Measurements from ENCODE around the gene RNF25. TPM values are rescaled to one million over a fixed set of nuclear protein-coding genes. Genes with fewer than 3 reads are reported as not detected.
A peak's percentile ranks its signal among the peaks of the same experiment; 100 is the strongest.

The RNF25 gene, protein sequence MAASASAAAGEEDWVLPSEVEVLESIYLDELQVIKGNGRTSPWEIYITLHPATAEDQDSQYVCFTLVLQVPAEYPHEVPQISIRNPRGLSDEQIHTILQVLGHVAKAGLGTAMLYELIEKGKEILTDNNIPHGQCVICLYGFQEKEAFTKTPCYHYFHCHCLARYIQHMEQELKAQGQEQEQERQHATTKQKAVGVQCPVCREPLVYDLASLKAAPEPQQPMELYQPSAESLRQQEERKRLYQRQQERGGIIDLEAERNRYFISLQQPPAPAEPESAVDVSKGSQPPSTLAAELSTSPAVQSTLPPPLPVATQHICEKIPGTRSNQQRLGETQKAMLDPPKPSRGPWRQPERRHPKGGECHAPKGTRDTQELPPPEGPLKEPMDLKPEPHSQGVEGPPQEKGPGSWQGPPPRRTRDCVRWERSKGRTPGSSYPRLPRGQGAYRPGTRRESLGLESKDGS
- 18.1 TPM for total RNA-seq

DNA sequence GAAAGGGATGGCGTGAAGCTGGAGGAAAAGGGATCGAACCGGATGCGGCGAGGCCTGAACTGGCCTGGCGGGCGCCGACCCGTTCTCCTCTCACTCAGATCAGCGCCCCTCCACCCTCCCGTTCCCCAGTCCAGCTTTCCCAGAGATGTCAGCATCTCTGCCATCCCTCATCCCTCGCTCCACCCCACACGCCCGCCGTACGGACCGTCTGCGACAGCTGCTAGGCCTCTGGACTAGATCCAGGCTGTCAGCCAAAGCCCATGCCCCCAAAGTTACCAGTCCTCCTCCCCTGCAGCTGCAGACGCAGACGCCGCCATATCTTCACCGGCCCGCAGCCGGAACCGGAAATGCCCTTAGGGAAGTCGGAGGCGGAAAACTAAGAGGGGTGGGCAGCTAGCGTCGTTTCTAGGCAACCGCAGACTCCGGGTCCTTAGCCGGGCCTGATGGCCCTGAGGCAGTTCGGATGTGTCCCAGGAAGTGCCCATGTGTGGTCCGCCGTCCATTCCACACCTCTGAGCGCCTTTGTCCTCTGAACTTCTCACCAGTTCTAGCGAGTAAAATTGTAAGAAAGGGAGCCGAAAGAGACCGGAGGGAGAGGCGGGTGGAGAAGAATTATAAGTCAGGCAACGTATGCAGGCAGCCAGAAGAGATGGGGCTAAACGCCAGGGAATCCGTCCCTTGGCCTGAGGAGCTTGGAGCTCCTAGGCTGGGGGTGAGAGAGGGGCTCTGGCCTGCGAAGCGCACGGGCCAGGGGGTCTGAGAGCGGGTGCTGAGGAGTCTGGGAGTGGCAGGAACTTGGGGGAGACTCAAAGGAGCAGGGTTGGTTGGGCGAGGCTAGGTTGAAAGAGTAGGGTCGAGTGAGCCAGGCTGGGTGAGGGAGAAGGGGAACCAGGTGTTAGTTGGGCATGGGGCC lies at the start of gene RNF25, which contains the start of gene STK36:
TSS of gene RNF25 (minus strand) at position 349 of the 913 bp plus-strand sequence. CDS start at position 317, 32 bp downstream.
TSS of gene STK36 (plus strand) at position 433 of the 913 bp plus-strand sequence. CDS start 744 bp downstream, outside the sequence.
- DNase-seq = peak; percentile 89

DNA sequence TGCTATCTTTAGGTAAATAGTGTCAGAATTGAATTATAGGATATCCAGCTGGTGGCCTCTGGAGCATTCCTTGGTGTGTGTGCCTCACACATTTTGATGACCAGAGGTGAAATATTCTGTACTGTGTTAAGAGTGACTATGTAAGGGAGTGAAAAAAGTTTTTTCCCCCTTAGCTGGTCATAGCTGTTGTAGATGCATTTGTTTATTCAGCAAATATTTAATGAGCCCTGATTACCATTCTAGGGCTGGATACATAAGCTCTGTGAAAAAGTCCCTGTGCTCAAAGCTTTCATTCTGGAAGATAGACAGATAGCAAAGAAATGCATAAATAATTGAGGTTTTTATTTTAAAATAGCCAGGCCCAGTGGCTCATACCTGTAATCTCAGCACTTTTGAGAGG lies 49.7 kb upstream of the RNF25 start:
- DNase-seq = no peak

DNA sequence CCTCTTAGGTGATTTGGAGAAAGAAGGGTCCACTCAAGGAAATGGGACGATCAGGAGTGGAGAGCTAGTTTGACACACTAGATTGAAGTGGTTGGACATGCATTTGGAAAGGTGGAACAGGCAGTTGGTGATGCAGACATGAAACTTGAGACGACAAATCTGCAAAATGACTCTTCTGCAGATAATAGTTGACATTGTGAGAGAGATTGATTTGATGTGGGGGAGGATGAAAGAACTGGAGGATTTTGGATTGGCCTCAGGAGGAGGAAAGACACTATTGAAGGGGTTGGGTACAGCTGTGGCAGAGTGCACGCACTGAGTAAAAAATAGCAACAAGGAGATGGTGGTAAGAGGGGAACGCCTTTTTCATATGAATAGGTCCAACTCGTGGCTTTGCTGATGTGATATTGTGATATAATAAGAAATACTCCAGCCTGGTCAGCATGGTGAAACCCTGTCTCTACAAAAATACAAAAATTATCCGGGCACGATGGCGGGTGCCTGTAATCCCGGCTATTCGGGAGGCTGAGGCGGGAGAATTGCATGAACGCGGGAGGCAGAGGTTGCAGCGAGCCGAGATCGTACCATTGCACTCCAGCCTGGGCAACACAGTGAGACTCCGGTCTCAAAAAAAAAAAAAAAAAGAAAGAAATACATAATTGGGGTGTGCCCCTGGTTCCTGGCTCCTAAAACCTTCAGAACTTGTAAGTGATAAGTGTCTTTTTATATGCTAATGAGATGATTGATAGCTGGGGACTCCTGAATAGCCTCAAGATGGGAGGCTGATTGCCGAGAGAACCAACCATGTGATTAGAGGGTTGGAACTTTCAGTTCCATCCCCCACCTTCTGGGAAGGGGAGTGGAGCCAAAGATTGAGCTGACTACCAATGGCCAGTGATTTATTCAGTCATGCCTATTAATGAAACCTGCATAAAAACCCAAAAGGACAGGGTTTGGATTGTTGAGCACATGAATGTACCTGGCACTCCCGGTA lies 48.5 kb upstream of the RNF25 start:
- no peak for DNase-seq

DNA sequence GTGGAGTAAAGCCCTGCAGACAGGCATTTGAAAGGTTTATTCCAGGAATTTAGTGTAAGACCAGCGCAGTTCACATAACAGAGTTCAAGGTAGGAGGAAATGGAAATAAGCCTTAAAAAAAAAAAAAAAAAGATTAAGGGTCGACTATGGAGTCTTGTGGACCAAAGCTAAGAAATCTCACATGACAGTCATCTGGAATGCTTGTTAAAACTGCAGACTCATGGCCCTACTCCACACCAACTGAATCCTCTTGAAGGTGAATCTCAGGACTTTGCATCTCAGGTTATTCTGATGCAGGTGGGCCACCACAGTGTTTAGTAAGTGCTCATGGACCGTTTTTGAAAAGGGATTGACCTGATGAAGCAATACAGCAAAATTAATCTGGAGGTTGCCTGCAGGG lies 47.7 kb upstream of the RNF25 start:
- DNase-seq = no peak

DNA sequence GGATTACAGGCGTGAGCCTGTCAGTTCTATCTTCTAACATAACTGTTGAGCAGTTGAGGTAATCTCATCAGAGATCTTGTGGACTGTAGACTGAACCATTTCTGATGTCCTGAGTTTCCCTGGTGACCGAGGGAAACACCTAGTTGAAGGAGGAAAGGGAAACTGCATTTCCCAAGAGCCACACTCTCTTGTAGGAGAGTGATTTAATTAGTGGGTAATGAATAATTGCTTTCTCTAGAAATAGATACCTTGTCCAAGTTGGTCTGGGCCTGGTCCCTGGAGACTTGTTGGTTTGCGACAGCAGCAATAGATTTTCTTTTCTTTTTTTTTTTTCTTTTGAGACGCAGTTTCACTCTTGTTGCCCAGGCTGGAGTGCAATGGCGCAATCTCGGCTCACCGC lies 46.3 kb upstream of the RNF25 start:
- no peak for DNase-seq

DNA sequence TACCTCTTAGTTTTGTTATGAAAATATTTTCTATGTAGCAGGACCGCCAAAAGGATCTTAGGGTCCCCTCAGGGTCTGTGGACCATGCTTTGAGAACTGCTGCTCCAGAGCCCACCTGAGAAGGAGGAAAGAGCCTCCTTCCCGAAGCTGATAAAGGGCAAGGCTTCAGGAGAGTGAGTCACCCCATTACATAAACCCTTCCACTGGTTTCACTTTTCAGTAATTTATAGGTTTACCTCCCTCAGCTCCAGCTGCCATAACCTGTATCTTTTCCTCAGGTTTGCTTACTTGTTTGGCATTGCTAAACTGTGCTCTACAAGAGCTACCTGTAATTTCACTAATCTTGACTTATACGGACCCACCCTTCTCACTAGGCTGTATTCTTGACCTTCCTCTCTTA lies 45.5 kb upstream of the RNF25 start:
- DNase-seq = no peak

DNA sequence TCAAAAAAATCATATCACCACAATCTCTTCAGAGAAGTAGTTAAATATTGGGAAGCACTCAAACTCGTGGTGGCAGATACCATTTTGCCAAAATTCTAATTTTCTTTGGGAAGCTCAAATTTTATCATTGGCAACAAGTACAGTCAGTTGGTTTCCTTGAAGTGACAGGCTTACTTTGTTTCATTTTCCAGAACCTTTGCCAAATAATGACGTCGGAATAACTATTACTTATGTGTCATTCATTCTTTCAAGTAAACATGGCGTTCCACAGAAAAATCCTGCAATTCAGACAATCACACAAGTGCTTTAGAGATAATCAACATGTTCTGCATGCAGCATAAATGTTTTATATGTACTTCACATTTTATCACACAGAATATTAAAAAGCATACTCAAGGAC lies 44.3 kb upstream of the RNF25 start:
- DNase-seq = no peak

DNA sequence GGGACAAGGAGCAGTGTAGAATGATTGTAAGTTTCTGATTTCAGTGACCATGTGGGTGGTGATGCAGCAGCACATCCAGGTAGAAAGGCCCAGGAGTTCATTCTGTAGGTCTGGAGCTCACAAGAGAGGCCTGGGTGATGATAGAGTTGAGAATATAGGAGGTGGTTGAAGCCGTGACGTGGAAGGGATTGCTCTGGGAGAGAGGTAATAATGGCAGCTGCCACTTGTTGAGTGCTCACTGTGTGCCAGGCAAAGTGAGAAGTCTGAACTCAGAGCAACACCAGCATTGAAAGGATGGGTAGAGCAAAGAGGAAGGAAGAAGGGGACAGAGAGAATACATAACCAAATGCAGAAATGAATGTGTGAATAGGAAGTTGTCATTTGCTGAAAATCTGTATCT lies 42.1 kb upstream of the RNF25 start:
- DNase-seq = no peak

DNA sequence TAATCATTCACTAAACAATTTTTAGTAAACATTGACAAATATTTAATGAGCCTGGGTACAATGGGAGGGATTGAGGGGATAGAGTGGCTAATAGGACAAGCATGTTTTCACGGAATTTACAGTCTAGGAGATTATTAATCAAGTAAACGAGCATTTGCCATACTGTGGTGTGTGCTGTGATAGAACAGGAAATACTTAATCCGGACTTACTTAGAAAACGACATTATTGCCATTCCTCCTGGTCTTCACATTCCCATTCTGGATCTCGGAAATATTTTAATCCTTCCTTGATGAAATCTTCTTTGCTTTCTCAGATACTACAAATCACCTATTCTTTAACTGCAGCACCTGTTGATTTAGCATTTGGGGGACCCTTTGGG lies 39.7 kb upstream of the RNF25 start:
- no peak for DNase-seq

DNA sequence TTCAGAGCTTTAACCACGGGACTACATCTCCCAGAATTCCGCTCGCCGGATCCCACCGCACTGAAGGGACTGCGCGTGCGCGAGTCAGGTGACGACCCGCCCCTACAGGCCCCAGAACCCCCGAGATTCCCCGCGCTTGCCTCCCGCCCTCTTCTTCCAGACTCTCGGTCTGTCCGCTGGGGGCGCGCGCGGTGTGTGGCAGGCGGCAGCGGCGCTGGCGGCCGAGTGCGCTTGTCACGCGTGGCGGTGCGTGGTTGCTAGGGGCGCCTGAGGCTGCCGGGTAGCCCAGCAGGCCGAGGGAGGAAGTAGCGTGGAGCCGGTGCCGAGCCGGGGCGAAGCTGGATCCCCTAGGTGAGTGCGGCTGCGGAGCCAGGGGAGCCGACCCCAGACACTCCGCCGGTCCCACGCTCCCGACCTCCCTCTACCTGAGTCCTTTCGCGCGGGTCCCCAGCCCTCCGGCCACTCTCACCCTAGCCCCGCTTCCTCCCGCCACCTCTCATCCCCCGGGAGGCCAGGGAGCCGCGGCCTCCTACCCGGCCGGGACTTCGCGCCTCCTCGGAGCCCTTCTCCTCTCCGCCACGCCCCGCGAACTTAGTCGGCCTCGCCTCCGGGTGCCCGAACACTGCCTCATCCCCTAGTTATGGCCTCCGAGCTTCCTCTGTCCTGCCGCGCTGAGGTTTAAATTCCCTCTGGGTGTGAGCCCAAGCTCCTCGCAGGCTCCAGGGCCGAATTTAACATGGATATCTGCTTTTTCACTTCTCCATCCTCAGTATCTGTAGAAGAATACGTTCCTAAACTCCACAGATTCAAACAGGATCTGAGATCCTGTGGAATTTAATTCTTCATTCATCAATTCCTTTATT lies 39.1 kb upstream of the RNF25 start, which contains the start of gene TTLL4:
TSS of gene TTLL4 (plus strand) at position 149 of the 863 bp plus-strand sequence. CDS start 26,842 bp downstream, outside the sequence.
- DNase-seq = peak; percentile 97

DNA sequence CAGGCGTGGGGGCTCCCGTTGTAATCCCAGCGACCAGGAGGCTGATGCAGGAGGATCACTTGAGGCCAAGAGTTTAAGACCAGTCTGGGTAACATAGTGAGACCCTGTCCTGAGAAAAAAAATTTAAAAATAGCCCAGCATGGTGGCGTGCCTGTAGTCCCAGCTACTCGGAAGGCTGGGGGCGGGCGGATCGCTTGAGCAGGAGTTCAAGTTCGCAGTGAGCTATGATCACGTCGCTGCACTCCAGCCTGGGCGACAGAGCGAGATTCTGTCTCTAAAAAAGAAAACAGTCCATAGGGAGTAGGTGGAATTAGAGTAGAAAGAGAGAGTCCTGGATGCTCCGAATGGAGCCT lies 38.5 kb upstream of the RNF25 start:
- no peak for DNase-seq

DNA sequence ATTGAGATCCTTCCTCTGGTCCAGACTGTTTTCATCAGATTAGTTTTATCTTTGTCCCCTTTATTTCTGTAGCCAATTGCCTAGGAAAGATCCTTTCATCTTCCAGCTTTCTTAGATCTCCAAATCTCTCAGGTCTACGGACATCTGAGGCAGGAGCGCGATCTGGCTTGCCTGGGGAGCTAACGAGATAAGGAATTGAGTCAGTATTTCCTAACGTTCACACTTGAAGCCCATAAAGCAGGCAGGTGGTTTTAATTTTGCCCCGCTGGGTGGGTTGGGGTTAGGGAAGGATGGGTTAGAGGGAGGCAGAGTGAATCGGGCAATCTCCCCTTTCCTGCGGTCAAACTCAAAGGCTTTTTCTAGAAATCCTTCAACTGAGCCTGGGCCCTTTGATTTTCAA lies 38.1 kb upstream of the RNF25 start:
- no peak for DNase-seq

DNA sequence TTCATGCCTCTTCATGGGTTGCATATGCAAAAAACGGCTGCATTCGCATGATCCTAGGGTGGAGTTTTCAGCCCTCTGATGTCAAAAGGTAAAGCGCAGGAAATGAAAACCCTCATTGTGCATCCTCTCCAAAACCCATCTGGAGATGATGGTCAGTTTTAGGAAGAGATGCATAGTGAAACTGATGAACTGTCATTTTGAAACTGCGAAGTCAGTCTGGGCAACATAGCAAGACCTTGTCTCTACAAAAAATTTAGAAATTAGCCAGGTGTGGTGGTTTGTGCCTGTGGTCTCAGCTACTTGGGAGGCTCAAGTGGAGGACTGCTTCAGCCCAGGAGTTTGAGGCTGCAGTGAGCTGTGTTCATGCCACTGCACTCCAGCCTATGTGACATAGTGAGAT lies 36.3 kb upstream of the RNF25 start:
- no peak for DNase-seq

DNA sequence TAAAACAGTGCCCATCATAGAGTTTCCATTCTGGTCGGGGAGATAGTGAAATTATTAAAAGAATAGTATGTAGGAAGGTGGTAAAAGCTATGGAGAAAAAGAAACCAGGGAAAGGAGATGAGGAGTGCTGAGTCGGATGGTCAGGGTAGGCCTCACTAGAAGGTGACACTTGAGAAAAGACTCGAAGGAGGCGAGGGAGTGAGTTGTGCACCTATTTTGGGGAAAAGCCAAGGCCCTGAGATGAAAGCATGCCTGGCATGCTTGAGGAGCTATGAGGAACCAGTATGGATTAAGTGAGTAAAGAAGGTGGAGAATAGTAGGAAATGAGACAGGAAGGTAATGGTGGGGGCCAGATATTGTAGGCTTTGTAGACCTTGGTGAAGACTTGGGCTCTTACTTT lies 31.5 kb upstream of the RNF25 start:
- no peak for DNase-seq

DNA sequence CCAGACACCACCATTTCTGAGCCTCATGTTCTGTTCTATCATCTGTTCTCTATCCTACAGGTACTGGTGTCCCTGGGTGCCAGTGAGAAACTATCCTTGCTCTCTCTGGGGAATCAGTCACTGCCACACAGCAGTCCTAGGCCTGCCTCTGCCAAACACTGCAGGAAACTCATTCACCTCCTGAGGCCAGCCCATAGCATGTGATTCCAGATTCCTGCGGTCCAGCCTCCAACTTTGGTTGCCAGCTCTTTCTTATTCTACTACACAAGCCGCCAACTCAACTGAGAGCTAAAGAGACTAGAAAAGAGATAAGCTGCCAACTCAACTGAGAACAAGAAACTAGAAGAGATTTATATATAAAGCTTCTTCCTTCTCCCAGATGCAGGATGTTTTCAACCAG lies 30.0 kb upstream of the RNF25 start:
- DNase-seq = no peak

DNA sequence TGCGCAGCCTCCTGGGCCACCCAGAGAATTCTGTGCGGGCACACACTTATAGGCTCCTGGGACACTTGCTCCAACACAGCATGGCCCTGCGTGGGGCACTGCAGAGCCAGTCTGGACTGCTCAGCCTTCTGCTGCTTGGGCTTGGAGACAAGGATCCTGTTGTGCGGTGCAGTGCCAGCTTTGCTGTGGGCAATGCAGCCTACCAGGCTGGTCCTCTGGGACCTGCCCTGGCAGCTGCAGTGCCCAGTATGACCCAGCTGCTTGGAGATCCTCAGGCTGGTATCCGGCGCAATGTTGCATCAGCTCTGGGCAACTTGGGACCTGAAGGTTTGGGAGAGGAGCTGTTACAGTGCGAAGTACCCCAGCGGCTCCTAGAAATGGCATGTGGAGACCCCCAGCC lies 27.1 kb upstream of the RNF25 start:
- no peak for DNase-seq

DNA sequence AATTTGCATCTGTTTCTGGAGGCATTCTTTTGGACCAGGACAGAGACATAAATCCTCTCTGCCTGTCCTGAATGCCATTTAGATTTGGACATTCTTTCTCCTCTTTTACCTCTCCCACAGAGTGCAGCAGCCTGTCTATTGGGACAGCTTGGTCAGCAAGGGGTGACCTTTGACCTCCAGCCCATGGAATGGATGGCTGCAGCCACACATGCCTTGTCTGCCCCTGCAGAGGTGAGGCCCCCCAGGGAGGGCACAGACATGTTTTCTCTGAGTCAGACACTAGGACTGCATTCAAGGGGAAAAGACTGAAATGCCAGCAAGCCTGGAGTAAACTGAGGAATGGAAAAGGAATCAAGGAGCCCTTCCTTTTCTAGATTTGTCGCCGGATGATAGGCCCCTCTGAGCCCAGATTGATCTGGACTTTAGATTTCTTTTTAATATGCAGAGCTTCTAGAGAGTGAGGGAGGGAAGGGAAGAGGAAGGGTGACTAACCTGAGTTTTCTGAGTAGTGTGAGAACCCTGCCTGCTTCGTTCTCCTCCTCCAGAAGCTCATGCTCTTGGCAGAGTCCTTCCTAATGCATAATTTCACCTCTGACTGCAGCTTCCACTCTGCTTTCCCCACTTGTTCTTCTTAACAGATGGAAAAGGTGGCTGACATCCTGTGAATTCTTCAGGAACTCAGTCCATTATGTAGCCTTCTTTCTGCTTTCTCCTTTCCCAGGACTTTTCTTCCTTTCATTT lies 22.8 kb upstream of the RNF25 start:
- no peak for DNase-seq

DNA sequence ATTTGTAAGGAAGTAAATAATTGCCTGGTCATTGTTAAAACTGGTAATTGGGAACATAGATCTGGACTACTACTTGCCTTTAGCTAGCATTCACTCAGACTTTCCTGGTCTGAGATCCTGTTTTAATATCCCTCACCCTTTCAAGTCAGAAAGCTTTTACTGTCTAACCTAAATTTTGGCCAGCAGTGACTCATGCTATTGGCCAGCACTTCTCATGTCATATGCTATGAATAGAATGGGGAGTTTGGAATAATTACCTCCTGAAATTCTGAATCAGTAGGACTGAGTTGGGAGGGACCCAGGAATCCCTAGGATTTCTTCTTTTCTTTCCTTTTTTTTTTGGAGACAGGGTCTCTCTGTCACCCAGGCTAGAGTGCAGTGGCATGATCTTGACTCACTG lies 19.4 kb upstream of the RNF25 start:
- no peak for DNase-seq

DNA sequence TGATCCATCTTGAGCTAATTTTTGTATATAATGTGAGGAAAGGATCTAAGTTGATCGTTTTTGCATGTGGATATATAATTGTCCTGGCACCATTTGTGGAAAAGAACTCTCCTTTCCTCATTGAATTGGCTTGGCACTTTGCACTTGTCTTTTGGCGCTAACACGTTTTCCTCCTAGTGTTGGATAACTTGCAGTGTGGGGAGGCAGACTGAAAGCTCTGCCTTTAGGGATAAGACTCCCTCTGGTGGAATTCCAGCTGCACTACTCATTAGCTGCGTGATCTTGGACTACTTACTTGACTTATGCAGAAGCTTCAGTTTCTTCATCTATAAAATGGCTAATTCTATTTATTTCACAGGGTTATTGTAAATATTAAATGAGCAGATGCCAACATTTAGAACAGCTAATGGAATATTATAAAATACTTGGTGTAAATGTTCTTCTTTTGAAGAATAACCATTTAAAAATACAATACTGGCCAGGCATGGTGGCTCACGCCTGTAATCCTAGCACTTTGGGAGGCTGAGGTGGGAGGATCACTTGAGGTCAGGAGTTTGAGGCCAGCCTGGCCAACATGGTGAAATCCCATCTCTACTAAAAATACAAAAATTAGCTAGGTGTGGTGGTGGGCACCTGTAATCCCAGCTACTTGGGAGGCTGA lies 15.7 kb upstream of the RNF25 start:
- peak; percentile 24 for DNase-seq

DNA sequence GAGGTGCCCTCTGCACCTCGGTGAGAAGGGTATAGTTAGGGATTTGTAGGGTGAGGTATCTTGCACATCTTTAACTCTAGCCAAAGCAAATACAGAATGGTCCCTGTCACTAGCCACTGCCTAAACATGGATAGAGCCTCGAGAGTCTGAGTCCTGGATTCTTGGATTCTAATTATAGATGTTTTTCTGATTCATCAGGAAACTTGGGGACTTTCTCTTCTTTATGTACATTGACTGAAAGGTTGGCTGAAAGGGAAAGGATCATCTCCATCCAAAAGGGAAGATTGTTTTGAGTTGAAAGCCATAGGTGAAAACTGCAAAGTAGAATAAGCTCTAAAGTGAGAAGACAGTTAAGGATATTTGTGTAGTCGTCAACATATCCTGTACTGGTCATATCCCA lies 8.3 kb upstream of the RNF25 start:
- no peak for DNase-seq
